Brain microvascular endothelial cell (primary cell): Measurements from ENCODE around the gene STK10.

Experiments
- DNase-seq: peaks from one replicate; pipeline ENCODE4 v3.0.0-alpha.2; 2020
- H3K27ac ChIP-seq: fragments of 250-450 bp; sonication (Bioruptor Pico); 2 replicates; pipeline ENCODE4 v1.5.1; 2020; ENCODE audit warnings: mild to moderate bottlenecking, moderate library complexity
- H3K27me3 ChIP-seq: fragments of 250-450 bp; sonication (Bioruptor Pico); replicated peaks from 2 replicates; pipeline ENCODE4 v1.5.1; 2020; ENCODE audit warnings: mild to moderate bottlenecking
- H3K36me3 ChIP-seq: fragments of 250-450 bp; sonication (Bioruptor Pico); replicated peaks from 2 replicates; pipeline ENCODE4 v1.5.1; 2020; ENCODE audit warnings: mild to moderate bottlenecking
- H3K4me3 ChIP-seq: 2 replicates; pipeline ENCODE4 v1.5.1; 2011; ENCODE audit warnings: low read depth, mild to moderate bottlenecking, control low read depth, low read length, moderate library complexity
- CTCF ChIP-seq: IDR thresholded peaks from 2 replicates; pipeline ENCODE4 v1.5.1; 2011; ENCODE audit warnings: low read depth, mild to moderate bottlenecking, moderate library complexity, low read length, control low read depth, inconsistent platforms; ENCODE audit errors: missing control alignments
- in situ Hi-C: cut with HindIII; loops from 2 replicates; pipeline ENCODE4 v1.10.0; 2017; ENCODE audit warnings: low sequenced_read_pairs, low pct_ligation_motif_present

STK10 gene

DNA sequence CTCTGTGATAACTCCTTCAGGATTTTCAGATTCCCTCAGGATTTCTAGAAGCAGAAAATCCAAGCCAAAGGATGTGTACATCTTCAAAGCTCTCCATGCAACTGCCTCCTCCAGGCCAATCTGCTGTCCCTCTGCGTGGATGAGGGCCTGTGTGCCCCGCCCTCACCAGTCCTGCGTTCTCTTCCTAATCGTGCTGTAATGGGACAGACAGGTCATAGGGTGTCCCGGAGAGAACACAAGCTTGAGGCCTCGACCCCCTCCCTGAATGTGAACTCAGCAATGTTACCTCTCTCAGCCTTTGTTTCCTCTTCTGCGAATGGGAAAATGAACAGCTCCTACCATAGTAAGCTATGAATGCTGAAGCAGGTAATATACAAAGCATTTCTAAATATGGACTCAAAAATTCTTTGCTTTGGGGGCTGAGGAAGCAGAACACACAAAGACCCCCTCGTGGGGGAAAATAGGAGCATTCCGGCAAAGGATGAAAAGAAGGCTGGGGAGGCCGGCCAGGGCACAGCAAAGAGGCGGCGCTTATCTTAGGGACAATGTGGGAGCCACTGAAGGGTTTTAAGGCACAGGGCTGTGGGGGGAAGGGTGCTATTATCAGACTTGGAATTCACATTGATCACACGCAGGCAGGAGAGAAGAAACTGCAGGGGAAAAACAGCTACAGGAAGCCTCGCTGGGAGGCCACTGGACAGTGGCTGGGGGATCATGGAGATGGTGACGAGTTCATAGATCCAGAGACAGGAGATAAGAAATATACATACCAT is 124.4 kb downstream of the STK10 start:
- Histone ChIP-seq H3K27ac (no peak overlapping the region), H3K4me3 (no peak overlapping the region), H3K36me3 (peaks cover 65% of the 10 kb centered on the region), H3K27me3 (no peaks in the 10 kb centered on the region)
- DNase-seq, result no peak
- TF ChIP-seq CTCF, result no peak
- in situ Hi-C loops, result no loop called here

DNA sequence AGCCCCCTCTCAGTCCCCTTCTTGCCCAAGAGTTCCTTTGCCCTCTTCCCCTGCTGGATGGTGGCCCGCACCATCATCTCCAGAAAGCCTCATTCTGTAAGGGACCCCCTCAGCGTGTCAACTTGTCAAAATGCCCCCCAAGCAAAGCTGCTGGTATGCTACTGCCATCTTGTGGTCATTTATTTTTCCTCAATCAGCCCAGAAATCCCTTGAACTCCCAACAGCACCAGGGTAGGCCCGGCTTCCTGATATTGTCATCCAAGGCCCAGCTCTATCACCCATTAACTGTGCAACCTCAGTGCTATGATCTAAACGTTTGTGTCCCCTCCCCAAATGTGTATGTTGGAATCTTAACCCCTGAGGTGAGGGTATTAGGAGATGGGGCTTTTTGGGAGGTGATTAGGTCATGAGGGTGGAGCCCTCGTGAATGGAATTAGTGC is 128.3 kb downstream of the STK10 start:
- Histone ChIP-seq H3K36me3 (peaks cover 73% of the 10 kb centered on the region), H3K4me3 (no peak overlapping the region), H3K27me3 (no peaks in the 10 kb centered on the region), H3K27ac (no peak overlapping the region)
- peak; percentile 70 for TF ChIP-seq CTCF
- in situ Hi-C loops, result no loop called here
- no peak for DNase-seq

GRCh38 chr5:172058088-172058487 is 129.9 kb downstream of the STK10 start:
- in situ Hi-C loops, result no loop called here
- no peak for DNase-seq
- H3K27ac ChIP-seq, result no peak overlapping the region
- peaks cover 72% of the 10 kb centered on the region for H3K36me3 ChIP-seq
- H3K27me3 ChIP-seq, result no peaks in the 10 kb centered on the region
- TF ChIP-seq CTCF, result no peak
- no peak overlapping the region for H3K4me3 ChIP-seq

DNA sequence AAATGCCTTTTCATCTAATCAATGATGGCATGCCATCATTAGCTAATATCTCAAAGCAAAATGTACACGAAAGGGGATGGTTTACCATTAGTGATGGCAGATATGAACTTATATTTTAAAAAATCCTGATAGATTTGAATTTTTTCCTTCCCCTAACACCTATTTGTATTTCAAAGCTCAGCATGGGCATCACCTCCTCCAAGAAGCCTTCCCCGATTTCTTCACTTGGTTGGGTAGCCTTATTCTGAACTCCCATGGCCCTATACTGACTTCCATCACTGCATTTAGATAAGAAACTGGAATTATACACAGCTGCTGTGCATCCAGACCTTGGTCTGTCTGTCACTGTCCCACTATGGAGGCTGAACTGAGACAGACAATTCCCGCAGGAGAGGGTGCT is 132.0 kb downstream of the STK10 start:
- Histone ChIP-seq H3K4me3 (no peak overlapping the region), H3K27me3 (no peaks in the 10 kb centered on the region), H3K36me3 (peaks cover 73% of the 10 kb centered on the region), H3K27ac (no peak overlapping the region)
- in situ Hi-C loops, result no loop called here
- TF ChIP-seq CTCF, result no peak
- DNase-seq, result no peak

- no peak for TF ChIP-seq CTCF
- Histone ChIP-seq H3K36me3 (peaks cover 72% of the 10 kb centered on the region), H3K27me3 (no peaks in the 10 kb centered on the region), H3K27ac (no peak overlapping the region), H3K4me3 (no peak overlapping the region)
- in situ Hi-C loops, result no loop called here
- DNase-seq, result no peak
These were observed 132.6 kb downstream of the STK10 start for GRCh38 chr5:172055421-172055820.
